Neutrophil (primary cell): ENCODE measurements around the gene SYT15.
"Not testable (repeated sequence)": the region's sequence is repeated elsewhere in the genome, so short reads cannot be mapped to it uniquely, and the experiment has no call there.

Experiments
- H3K27ac ChIP-seq: fragments of 200-600 bp; sonication (generic); 2 replicates; pipeline ENCODE4 v1.5.1; 2016; ENCODE audit warnings: mild to moderate bottlenecking, moderate library complexity
- H3K27me3 ChIP-seq: fragments of 200-600 bp; sonication (generic); 2 replicates; pipeline ENCODE4 v1.6.0; 2016; ENCODE audit warnings: mild to moderate bottlenecking
- H3K36me3 ChIP-seq: fragments of 200-600 bp; sonication (generic); 2 replicates; pipeline ENCODE4 v1.5.1; 2017
- H3K4me1 ChIP-seq, 2 experiments: fragments of 200-600 bp in 1 of 2; sonication (generic) in 1 of 2; 1 replicate in 1 of 2; 2 replicates in 1 of 2; pipeline versions ENCODE4 v1.5.1 to v1.6.1; 2013 to 2016; ENCODE audit warnings: low read depth in 1 of 2, low read length in 1 of 2, mild to moderate bottlenecking in 1 of 2, moderate library complexity in 1 of 2; ENCODE audit not compliant: control insufficient read depth in 1 of 2, insufficient read depth in 1 of 2
- H3K4me3 ChIP-seq, 2 experiments: fragments of 200-600 bp in 1 of 2; sonication (generic) in 1 of 2; 1 replicate in 1 of 2; 2 replicates in 1 of 2; pipeline ENCODE4 v1.5.1; 2013 to 2016; ENCODE audit warnings: low read depth in 1 of 2, low read length in 1 of 2, mild to moderate bottlenecking in 1 of 2, moderate library complexity in 1 of 2
- H3K9me3 ChIP-seq: fragments of 200-600 bp; sonication (generic); 2 replicates; pipeline ENCODE4 v1.5.1; 2016

Gene SYT15

DNA sequence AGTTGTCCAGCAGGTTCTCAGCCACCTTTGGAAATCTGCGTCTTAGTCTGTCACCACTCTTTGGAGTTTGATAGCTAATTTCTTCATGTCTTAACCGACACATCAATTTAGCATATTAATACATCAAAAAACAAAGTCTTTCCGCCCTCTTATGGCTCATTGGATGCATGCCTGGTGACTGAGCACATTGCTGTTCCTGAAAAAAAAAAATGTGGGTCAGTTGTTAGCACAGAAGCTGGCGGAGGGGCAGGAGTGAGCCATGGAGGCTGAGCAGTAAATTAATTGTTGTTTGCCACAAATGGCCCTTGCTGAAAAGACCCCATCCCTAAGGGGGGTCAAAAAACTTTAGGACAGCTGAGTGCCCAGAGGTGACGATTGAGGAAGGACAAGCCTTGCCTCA is 5.6 kb upstream of the SYT15 start:
- not testable (repeated sequence) for H3K4me3 ChIP-seq, H3K36me3 ChIP-seq, H3K27ac ChIP-seq, H3K4me1 ChIP-seq, H3K9me3 ChIP-seq
- peaks cover 14% of the 10 kb centered on the region for H3K27me3 ChIP-seq

DNA sequence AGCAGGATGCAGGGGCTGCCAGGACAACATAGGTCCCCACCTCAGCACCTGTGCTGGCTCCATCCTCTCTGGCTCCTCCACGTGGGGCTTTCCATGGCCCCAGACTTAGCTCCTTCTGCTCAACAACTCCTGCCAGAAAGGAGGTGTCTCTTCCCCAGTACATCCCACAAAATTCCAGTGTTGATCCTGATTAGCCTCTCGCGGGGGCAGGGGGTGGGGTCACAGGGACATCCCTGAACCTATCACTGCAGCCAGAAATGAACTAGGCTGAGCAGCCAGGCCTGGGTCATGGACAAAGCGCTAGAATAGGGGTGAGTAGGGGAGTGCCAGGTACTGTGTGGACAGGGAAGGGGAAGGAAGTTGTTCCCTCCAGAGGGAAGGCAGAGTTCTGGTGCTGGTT is 5.0 kb upstream of the SYT15 start:
- H3K9me3 ChIP-seq, H3K4me1 ChIP-seq, H3K4me3 ChIP-seq, H3K27ac ChIP-seq, H3K36me3 ChIP-seq: not testable (repeated sequence)
- H3K27me3 ChIP-seq: peaks cover 20% of the 10 kb centered on the region

DNA sequence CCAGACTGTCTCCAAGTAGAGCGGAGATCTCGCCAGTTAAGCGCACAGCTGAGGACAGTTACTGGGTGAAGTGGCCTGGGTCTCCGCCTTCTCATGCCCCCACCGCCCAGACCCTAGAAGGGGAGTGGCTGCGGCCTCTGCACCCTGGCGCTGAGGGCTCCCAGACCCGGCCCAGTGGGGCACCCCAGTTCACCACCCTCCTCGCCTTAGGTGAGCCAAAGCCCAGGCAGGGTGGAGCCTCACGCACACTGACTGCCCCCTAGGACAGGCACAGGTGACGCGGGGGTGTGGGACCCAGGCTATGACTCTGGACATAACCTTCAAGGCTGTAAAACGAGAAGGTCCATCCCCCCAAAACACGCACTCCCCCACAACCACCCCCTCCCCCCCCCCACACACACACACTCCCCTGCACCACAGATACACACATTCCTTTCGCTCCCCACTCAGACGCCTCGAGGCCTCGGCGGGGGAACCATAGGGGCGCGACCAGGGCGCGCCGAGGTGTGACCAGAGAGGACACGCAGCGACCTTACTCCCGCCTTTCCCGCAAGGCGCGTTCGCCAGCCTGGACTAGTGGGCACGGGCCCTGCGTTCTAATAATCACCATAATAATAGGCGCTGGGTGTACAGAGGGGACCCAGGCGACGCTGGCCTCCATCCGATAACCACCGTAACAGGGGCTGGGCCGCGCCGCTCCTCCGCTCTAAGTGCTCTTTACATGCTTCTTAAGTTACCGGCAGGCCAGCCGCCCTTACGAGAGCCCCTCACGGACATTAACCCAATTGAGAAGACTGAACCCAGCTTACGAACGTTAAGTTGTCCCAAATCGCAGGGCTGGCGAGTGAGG is 1.1 kb upstream of the SYT15 start:
- H3K27me3 ChIP-seq: peaks cover 20% of the 10 kb centered on the region
- not testable (repeated sequence) for H3K9me3 ChIP-seq, H3K4me1 ChIP-seq, H3K4me3 ChIP-seq, H3K27ac ChIP-seq, H3K36me3 ChIP-seq

DNA sequence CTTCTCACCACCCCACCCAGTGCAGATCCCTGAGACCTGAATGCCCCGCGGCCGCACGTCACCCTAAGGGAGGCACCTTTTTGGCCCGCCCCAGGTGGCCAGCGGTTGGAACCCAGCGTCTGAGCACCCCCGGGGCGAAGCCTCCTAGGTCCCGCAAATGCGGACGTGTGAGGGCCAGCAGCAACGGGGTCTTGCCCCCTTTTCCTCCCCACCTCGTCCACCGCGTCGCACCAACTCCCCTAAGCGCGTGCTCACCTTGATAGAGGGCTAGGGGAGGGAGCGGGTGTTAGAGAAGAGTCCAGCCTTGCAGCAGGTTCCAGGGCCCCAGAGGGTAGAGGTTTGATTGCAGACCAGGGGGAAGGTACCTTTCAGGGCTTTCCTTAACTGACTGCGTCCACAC is 450 bp downstream of the SYT15 start:
- not testable (repeated sequence) for H3K9me3 ChIP-seq, H3K4me3 ChIP-seq, H3K36me3 ChIP-seq, H3K4me1 ChIP-seq, H3K27ac ChIP-seq
- H3K27me3 ChIP-seq: peaks cover 24% of the 10 kb centered on the region

DNA sequence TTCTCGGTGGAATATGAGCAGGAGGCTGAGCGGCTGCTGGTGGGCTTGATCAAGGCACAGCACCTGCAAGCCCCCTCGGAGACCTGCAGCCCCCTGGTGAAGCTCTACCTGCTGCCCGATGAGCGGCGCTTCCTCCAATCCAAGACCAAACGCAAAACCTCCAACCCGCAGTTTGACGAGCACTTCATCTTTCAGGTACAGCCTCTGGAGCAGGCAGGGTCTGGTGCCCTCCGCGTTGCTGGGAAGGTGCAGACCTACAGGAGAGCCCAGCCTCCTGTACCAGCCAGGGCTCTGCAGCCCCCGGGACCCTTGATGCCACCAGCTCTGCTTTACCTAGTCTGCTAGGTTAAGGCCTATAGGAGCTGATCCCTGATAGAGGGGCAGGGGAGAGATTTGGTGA is 3.1 kb downstream of the SYT15 start:
- not testable (repeated sequence) for H3K4me1 ChIP-seq, H3K36me3 ChIP-seq, H3K4me3 ChIP-seq, H3K27ac ChIP-seq, H3K9me3 ChIP-seq
- peaks cover 24% of the 10 kb centered on the region for H3K27me3 ChIP-seq

DNA sequence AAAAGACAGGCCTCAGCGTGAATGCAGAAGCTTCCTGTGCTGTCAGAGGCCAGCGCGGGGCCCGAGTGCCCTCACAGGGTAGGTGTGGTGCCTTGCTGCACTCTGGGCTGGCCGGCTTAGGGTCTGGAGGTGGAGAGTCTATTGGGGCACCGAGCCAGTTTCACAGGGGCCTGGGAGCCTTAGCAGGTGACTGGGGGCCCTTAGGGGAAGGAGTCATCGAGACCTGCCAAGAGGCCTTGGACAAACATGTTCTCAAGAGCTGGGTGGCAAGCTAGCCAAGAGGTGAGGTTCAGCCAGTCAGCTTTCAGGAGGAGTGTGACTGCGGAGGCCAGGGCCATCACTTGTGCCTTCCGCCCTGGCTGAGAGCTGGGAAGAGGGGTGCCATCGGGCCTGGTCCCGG is 3.6 kb downstream of the SYT15 start:
- not testable (repeated sequence) for H3K27ac ChIP-seq, H3K36me3 ChIP-seq, H3K4me1 ChIP-seq, H3K9me3 ChIP-seq, H3K4me3 ChIP-seq
- peaks cover 20% of the 10 kb centered on the region for H3K27me3 ChIP-seq

DNA sequence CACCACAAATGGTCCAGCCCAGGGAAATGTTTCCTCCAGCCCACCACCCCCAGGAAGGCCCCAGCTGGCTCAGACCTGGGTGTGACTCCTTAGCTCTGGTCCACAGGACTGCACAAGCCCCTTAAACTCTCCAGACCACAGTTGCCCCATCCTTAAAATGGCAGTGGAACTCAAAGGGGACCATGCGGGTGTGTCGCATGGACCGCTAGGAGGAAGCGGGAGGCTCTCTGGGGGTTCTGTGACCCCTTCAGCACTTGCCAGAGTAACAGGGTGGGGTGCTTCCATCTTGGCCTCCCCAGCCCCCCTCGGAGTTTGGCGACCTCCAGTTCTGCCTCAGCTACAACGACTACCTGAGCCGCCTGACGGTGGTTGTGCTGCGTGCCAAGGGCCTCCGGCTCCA is 5.3 kb downstream of the SYT15 start:
- H3K4me1 ChIP-seq, H3K36me3 ChIP-seq, H3K27ac ChIP-seq, H3K4me3 ChIP-seq, H3K27me3 ChIP-seq, H3K9me3 ChIP-seq: not testable (repeated sequence)

DNA sequence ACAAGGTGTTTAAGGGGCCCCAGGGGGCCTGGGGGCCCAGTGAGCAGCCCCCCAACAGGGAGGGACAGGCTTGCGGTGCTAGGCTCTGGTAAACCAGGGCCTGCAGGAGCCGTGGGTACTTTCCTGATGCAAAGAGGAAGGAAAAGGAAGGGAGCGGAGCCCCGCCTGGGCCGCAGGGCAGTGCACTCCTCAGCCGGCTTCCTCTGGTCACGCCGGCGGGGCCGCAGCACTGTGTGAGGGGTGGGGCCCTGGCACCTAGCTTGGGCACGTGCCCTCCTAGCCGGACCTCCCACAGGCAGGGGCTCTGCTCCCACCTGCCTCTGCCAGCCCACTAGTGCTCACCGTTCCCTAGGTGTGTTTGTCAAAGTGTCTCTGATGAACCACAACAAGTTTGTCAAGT is 6.3 kb downstream of the SYT15 start:
- not testable (repeated sequence) for H3K36me3 ChIP-seq, H3K4me3 ChIP-seq, H3K27me3 ChIP-seq, H3K9me3 ChIP-seq, H3K27ac ChIP-seq, H3K4me1 ChIP-seq

DNA sequence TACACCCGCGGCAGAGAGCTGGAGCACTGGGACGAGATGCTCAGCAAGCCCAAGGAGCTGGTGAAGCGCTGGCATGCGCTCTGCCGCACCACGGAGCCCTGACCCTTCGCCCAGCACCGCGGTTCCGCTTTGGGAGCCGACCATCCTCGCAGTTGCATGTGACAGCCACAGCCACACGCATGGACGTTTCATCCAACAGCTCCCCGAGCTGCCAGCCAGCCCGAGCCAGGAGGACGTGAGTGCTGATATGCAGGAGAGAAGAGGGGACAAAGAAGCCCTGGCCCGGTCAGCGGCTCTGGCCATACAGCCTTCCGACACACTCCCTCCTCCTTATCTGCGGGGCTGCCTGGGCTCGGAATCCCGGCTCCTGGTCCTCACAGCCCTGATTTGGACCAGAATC is 8.6 kb downstream of the SYT15 start:
- not testable (repeated sequence) for H3K4me1 ChIP-seq, H3K36me3 ChIP-seq, H3K27me3 ChIP-seq, H3K27ac ChIP-seq, H3K9me3 ChIP-seq, H3K4me3 ChIP-seq

DNA sequence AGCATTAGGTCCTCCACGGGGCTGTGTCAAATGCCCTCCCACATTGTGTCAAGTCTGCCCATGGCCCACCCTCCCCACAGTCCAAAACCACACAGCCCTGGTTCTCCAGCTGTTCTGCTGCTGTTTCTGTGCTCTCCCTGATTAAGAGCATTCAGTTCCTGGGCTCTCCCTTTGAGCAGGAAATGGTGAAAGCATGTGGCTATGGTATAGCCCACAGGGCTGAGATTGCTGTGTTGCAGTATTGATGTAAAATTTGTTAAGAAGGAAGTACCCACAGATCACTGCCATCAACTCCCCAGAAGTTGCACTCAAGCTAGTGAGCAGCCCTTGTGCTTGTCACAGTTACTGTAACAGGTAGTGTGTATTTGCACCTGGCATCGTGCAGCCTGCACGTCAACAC is 9.3 kb downstream of the SYT15 start:
- not testable (repeated sequence) for H3K9me3 ChIP-seq, H3K27me3 ChIP-seq, H3K27ac ChIP-seq, H3K36me3 ChIP-seq, H3K4me3 ChIP-seq, H3K4me1 ChIP-seq

DNA sequence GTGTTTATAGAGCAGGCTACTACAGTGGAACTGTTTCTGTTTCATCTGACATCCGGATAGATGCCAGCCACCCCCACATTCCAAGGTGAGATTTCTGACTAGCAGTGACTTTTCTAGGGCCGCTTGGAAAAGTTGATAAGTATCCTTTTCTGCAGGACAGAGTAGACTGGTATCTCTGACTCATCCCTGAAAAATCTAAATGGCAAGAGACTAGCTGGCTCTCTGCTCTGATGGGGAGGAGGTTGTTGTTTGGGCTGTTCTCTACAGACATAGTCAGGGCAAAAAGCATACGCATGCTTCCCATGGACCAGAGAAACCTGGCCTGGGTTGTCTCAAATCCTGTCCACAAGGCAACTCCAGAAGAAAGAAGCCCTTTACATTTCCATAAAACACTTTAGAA is 10.7 kb downstream of the SYT15 start:
- H3K4me3 ChIP-seq, H3K27me3 ChIP-seq, H3K9me3 ChIP-seq, H3K4me1 ChIP-seq, H3K27ac ChIP-seq, H3K36me3 ChIP-seq: not testable (repeated sequence)

DNA sequence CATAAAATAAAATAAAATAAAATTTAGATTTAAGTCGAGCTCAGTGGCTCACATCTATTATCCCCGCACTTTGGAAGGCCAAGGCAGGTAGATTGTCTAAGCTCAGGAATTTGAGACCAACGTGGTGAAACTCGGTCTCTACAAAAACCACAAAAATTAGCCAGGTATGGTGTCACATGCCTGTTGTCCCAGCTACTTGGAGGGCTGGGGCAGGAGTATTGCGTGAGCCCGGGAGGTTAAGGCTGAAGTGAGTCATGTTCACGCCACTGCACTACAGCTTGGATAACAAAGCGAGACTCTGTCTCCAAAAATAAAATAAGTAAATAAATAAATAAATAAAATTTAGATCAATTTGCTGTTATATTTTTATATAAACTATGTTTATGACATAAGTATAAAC is 12.1 kb downstream of the SYT15 start:
- not testable (repeated sequence) for H3K36me3 ChIP-seq, H3K4me3 ChIP-seq, H3K4me1 ChIP-seq, H3K27me3 ChIP-seq, H3K9me3 ChIP-seq, H3K27ac ChIP-seq

DNA sequence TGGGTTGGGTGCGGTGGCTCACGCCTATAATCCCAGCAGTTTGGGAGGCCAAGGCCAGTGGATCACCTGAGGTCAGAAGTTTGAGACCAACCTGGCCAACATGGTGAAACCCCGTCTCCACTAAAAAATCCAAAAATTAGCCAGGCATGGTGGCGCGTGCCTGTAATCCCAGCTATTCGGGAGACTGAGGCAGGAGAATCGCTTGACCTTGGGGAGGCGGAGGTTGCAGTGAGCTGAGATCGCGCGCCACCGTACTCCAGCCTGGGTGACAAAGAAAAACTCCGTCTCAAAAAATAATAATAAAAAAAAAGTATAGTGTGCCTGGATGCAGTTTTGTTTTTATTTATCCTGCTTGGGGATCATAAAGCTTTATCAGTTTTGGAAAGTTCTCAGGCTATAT is 14.4 kb downstream of the SYT15 start:
- not testable (repeated sequence) for H3K4me1 ChIP-seq, H3K4me3 ChIP-seq, H3K36me3 ChIP-seq, H3K9me3 ChIP-seq, H3K27ac ChIP-seq
- peaks cover 20% of the 10 kb centered on the region for H3K27me3 ChIP-seq

DNA sequence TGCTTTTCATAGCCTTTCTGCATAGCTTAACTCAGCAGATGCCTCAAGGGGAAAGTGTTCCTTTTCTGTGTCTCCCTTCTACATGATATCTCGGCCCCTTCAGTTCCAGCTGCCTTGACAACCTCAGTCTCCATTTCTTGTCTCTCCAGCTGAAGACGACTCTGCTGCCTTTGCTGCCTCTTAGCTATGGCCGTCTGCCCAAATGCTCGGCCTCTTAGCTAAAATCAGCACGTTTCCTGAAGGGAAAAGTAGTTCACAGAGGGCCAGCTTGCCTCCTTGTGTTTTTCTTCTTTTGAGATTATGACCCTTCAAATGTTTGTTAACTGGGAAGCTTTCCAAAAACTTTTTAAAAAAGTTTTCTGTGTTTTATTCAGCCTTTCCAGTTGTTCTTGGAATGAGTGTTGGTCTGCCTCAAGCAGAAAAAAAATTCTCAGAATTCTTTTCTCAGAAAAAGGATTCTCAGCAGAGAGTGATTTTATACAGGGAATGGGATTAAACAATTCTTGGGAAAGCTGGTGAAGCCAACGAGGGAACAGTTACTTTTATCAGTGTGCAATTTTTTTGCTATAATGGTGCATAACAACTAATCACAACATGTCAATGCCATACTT is 15.6 kb downstream of the SYT15 start:
- peaks cover 20% of the 10 kb centered on the region for H3K27me3 ChIP-seq
- H3K36me3 ChIP-seq, H3K4me1 ChIP-seq: not testable (repeated sequence)

More for the DNA sequence above, 15.6 kb downstream of the SYT15 start:
- not testable (repeated sequence) for H3K9me3 ChIP-seq, H3K4me3 ChIP-seq, H3K27ac ChIP-seq
